Hepatocyte (in vitro differentiated cells): Measurements from ENCODE around the gene EPC1. TPM values are rescaled to one million over a fixed set of nuclear protein-coding genes. Genes with fewer than 3 reads are reported as not detected.

Experiments used
- DNase-seq: peaks from one replicate; pipeline ENCODE4 v3.0.0-alpha.2; 2016; ENCODE audit warnings: low spot score
- H2AFZ ChIP-seq: fragments of 200-600 bp; sonication (generic); 2 replicates; pipeline ENCODE4 v1.6.0; 2016; ENCODE audit warnings: antibody characterized with exemption, mild to moderate bottlenecking
- H3K27ac ChIP-seq: fragments of 200-600 bp; sonication (generic); 2 replicates; pipeline ENCODE4 v1.5.1; 2016; ENCODE audit warnings: mild to moderate bottlenecking
- H3K27me3 ChIP-seq: fragments of 200-600 bp; sonication (generic); 2 replicates; pipeline ENCODE4 v1.6.1; 2016
- H3K36me3 ChIP-seq: fragments of 200-600 bp; sonication (generic); replicated peaks from 2 replicates; pipeline ENCODE4 v1.5.1; 2016; ENCODE audit warnings: low read depth; ENCODE audit not compliant: insufficient read depth
- H3K4me1 ChIP-seq: fragments of 200-600 bp; sonication (generic); 2 replicates; pipeline ENCODE4 v1.5.1; 2016; ENCODE audit warnings: mild to moderate bottlenecking, moderate library complexity; ENCODE audit not compliant: insufficient read depth
- H3K4me2 ChIP-seq: fragments of 200-600 bp; sonication (generic); 2 replicates; pipeline ENCODE4 v1.6.0; 2016
- H3K4me3 ChIP-seq: fragments of 200-600 bp; sonication (generic); 2 replicates; pipeline ENCODE4 v1.5.1; 2016; ENCODE audit warnings: mild to moderate bottlenecking
- H3K79me2 ChIP-seq: fragments of 200-600 bp; sonication (generic); 2 replicates; pipeline ENCODE4 v1.6.0; 2017; ENCODE audit warnings: mild to moderate bottlenecking
- H3K9me2 ChIP-seq: fragments of 200-600 bp; sonication (generic); replicated peaks from 2 replicates; pipeline ENCODE4 v1.6.0; 2017; ENCODE audit warnings: mild to moderate bottlenecking; ENCODE audit not compliant: insufficient read depth
- H3K9me3 ChIP-seq: fragments of 200-600 bp; sonication (generic); 2 replicates; pipeline ENCODE4 v1.5.1; 2016; ENCODE audit warnings: low read depth, mild to moderate bottlenecking
- H4K20me1 ChIP-seq: fragments of 200-600 bp; sonication (generic); 2 replicates; pipeline ENCODE4 v1.6.0; 2016; ENCODE audit warnings: mild to moderate bottlenecking; ENCODE audit not compliant: insufficient read depth, poor library complexity, severe bottlenecking
- EZH2 ChIP-seq: fragments of 200-600 bp; sonication (generic); IDR thresholded peaks from 2 replicates; pipeline ENCODE4 v1.6.1; 2016; ENCODE audit warnings: antibody characterized with exemption, mild to moderate bottlenecking, borderline replicate concordance
- EZH2phosphoT487 ChIP-seq: fragments of 200-600 bp; sonication (generic); IDR thresholded peaks from one replicate; pipeline ENCODE4 v1.6.1; 2018; ENCODE audit warnings: antibody characterized with exemption, mild to moderate bottlenecking, low read depth, moderate library complexity; ENCODE audit not compliant: unreplicated experiment, severe bottlenecking
- WGBS: methylation state at CpG from one replicate; pipeline ENCODE4 v1.1.6; 2016; ENCODE audit warnings: low lambda C conversion rate; ENCODE audit errors: missing lambda C conversion rate; 5-methylcytosine and 5-hydroxymethylcytosine counted together
- polyA plus RNA-seq: library from polyadenylated mRNA; unstranded; fragments of >200 nt; fragmentation: Nextera tagmentation; extraction: Ambion mirVana; gene quantifications from 2 replicates; pipeline ENCODE4 v1.2.1, GENCODE V29; 2016
- total RNA-seq: library from RNA; depleted of rRNA; stranded (reverse); fragments of >200 nt; gene quantifications from 2 replicates; pipeline ENCODE4 v1.2.3, GENCODE V29; 2014
- TF ChIP-seq, protein P1 (sequence below): fragments of 200-600 bp; sonication (generic); IDR thresholded peaks from 2 replicates; pipeline ENCODE4 v1.5.1; 2016; ENCODE audit warnings: antibody characterized with exemption, mild to moderate bottlenecking; ENCODE audit not compliant: poor library complexity

Gene EPC1
- total and polyA plus RNA-seq, 2 experiments from 2014 or later = 19.4 to 36.3 TPM

DNA sequence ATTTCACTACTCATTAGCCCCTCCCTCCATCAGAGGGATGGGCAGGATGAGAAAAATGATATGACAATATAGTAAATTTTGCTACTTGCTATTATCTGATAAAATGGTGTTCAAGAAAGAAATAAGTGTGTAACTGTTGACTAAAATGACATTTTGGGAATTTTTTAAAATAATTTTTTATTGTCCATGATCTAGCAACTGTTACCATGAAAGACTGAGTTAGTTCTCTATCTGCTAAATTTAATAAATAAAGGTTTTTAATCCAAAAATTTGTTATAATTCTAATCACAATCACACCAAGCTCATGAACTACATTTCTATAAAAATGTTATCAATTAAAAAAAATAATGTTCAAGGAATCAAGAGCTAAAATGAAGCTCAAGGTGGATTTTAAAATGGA lies 28.7 kb upstream of the EPC1 start:
- Histone ChIP-seq H3K27me3 (no peaks in the 10 kb centered on the region), H3K36me3 (no peaks in the 10 kb centered on the region), H2AFZ (no peak overlapping the region), H3K4me2 (peak overlapping the region; percentile 77), H4K20me1 (peaks cover 4% of the 10 kb centered on the region), H3K9me2 (no peaks in the 10 kb centered on the region), H3K79me2 (peaks cover 79% of the 10 kb centered on the region), H3K27ac (no peak overlapping the region), H3K4me3 (peak overlapping the region; percentile 79), H3K4me1 (peaks cover 4% of the 10 kb centered on the region), H3K9me3 (no peaks in the 10 kb centered on the region)
- DNase-seq = no peak
- no peak for TF ChIP-seq EZH2
- no peak for TF ChIP-seq EZH2phosphoT487
- TF ChIP-seq, protein P1, sequence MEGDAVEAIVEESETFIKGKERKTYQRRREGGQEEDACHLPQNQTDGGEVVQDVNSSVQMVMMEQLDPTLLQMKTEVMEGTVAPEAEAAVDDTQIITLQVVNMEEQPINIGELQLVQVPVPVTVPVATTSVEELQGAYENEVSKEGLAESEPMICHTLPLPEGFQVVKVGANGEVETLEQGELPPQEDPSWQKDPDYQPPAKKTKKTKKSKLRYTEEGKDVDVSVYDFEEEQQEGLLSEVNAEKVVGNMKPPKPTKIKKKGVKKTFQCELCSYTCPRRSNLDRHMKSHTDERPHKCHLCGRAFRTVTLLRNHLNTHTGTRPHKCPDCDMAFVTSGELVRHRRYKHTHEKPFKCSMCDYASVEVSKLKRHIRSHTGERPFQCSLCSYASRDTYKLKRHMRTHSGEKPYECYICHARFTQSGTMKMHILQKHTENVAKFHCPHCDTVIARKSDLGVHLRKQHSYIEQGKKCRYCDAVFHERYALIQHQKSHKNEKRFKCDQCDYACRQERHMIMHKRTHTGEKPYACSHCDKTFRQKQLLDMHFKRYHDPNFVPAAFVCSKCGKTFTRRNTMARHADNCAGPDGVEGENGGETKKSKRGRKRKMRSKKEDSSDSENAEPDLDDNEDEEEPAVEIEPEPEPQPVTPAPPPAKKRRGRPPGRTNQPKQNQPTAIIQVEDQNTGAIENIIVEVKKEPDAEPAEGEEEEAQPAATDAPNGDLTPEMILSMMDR = no peak

DNA sequence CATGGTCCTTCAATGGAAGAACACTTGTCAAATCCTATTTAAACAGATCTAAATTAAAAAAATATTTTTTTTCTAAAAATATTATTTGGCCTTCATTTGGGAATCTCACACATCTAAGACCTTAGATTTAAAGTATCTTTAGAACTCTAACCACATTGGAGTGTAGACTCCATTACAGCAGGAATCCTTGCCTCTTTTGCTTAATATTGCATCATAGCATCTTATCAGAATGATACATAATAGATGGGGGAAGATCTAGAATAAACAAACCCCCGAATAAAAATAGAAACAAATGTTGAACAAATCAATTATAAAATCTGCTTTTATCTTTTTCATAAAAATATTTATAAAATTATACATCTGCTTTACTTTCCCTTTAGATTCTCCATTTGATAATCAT lies 27.6 kb upstream of the EPC1 start:
- Histone ChIP-seq H2AFZ (no peak overlapping the region), H3K27ac (no peak overlapping the region), H3K9me3 (no peaks in the 10 kb centered on the region), H3K79me2 (peaks cover 89% of the 10 kb centered on the region), H4K20me1 (peaks cover 4% of the 10 kb centered on the region), H3K9me2 (no peaks in the 10 kb centered on the region), H3K4me1 (no peaks in the 10 kb centered on the region), H3K4me2 (peak overlapping the region; percentile 77), H3K4me3 (no peak overlapping the region), H3K36me3 (no peaks in the 10 kb centered on the region), H3K27me3 (no peaks in the 10 kb centered on the region)
- WGBS = 73% methylated on average over 1 of the region's 1 CpG
- no peak for DNase-seq
- TF ChIP-seq EZH2phosphoT487 (no peak), EZH2 (no peak)
- TF ChIP-seq, protein P1 = no peak

DNA sequence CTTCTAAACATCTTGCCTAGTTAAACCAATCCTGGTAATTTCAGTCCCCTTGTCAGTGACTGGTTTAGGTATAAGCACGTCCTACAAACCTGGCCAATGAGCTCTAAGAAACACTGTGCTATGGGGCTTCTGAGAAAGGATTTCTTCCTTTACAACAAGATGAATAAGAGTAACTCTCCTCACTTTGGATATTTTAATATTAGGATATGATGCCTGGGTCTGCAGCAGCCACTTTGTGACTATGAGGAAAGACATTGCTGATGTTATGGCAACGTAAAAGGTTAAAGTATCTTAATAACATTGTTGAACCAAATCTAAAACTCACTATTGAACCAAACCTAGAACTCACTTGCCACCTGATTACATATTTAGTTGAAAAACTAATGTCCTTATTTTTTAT lies 26.5 kb upstream of the EPC1 start:
- TF ChIP-seq EZH2phosphoT487 (no peak), EZH2 (no peak)
- TF ChIP-seq, protein P1 = no peak
- H2AFZ ChIP-seq = no peak overlapping the region
- WGBS = 98% methylated on average over 2 of the region's 2 CpGs
- no peak for DNase-seq
- H4K20me1 ChIP-seq = peaks cover 7% of the 10 kb centered on the region
- H3K9me3 ChIP-seq = no peaks in the 10 kb centered on the region
- peaks cover 98% of the 10 kb centered on the region for H3K79me2 ChIP-seq
- no peak overlapping the region for H3K4me3 ChIP-seq
- H3K36me3 ChIP-seq = no peaks in the 10 kb centered on the region
- no peaks in the 10 kb centered on the region for H3K27me3 ChIP-seq
- no peak overlapping the region for H3K4me2 ChIP-seq
- no peaks in the 10 kb centered on the region for H3K9me2 ChIP-seq
- H3K27ac ChIP-seq = no peak overlapping the region
- no peaks in the 10 kb centered on the region for H3K4me1 ChIP-seq

GRCh38 chr10:32373031-32373430 lies 26.1 kb upstream of the EPC1 start:
- Histone ChIP-seq H3K27ac (no peak overlapping the region), H3K4me3 (no peak overlapping the region), H3K4me2 (no peak overlapping the region), H3K9me3 (no peaks in the 10 kb centered on the region), H3K27me3 (no peaks in the 10 kb centered on the region), H3K79me2 (peaks cover 93% of the 10 kb centered on the region), H3K36me3 (no peaks in the 10 kb centered on the region), H2AFZ (no peak overlapping the region), H3K4me1 (no peaks in the 10 kb centered on the region), H3K9me2 (no peaks in the 10 kb centered on the region), H4K20me1 (peaks cover 7% of the 10 kb centered on the region)
- TF ChIP-seq EZH2phosphoT487 (no peak), EZH2 (no peak)
- TF ChIP-seq, protein P1 = no peak
- no peak for DNase-seq
